GM18505 (cell line): Measurements from ENCODE around the gene OR5C1.
A peak's percentile ranks its signal among the peaks of the same experiment; 100 is the strongest.
"Not testable (repeated sequence)": the region's sequence is repeated elsewhere in the genome, so short reads cannot be mapped to it uniquely, and the experiment has no call there.

Experiments used
- ATAC-seq: cut with Tn5 transposase; IDR thresholded peaks from one replicate; pipeline ENCODE4 v1.9.1; 2021; ENCODE audit not compliant: unreplicated experiment
- POLR2A ChIP-seq: IDR thresholded peaks from 4 replicates; pipeline ENCODE4 v1.6.1; 2011; ENCODE audit warnings: borderline replicate concordance; ENCODE audit not compliant: insufficient read depth, insufficient read length; ENCODE audit errors: extremely low read depth

Gene OR5C1

GRCh38 chr9:122797316-122798063, 8.8 kb downstream of the OR5C1 start:
- TF ChIP-seq POLR2A = no peak
- ATAC-seq = no peak

DNA sequence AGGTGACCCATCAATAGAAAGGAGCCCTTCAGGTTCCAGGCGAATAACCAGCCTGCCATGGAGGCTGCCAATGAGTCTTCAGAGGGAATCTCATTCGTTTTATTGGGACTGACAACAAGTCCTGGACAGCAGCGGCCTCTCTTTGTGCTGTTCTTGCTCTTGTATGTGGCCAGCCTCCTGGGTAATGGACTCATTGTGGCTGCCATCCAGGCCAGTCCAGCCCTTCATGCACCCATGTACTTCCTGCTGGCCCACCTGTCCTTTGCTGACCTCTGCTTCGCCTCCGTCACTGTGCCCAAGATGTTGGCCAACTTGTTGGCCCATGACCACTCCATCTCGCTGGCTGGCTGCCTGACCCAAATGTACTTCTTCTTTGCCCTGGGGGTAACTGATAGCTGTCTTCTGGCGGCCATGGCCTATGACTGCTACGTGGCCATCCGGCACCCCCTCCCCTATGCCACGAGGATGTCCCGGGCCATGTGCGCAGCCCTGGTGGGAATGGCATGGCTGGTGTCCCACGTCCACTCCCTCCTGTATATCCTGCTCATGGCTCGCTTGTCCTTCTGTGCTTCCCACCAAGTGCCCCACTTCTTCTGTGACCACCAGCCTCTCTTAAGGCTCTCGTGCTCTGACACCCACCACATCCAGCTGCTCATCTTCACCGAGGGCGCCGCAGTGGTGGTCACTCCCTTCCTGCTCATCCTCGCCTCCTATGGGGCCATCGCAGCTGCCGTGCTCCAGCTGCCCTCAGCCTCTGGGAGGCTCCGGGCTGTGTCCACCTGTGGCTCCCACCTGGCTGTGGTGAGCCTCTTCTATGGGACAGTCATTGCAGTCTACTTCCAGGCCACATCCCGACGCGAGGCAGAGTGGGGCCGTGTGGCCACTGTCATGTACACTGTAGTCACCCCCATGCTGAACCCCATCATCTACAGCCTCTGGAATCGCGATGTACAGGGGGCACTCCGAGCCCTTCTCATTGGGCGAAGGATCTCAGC, 11.6 kb downstream of the OR5C1 start, which contains the start of gene OR1K1:
Gene OR1K1 (plus strand): TSS at position 58 of the 995 bp plus-strand sequence. CDS start 0 bp downstream, at position 58.
- TF ChIP-seq POLR2A = no peak
- no peak for ATAC-seq

DNA sequence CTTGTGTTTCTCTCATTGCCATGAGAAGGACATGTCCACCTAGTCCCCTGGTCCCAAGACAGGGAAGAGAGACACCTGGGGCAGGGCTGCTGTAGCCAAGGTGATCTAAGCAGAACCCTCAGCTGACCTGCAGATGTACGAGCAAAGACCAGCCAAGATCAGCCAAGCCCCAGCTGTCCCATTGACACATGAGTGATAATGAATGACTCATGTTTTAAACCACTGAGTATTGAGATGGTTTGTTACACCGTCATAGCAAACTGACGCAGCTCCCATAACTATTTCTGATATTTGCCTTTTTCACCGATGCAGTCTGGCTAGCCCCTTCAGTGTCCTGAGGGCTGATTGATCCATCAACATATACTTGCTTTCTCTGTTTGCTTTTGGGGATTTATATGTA, 17.9 kb downstream of the OR5C1 start:
- TF ChIP-seq POLR2A = no peak
- no peak for ATAC-seq

GRCh38 chr9:122807271-122807900, 18.7 kb downstream of the OR5C1 start:
- ATAC-seq = no peak
- TF ChIP-seq POLR2A = no peak

DNA sequence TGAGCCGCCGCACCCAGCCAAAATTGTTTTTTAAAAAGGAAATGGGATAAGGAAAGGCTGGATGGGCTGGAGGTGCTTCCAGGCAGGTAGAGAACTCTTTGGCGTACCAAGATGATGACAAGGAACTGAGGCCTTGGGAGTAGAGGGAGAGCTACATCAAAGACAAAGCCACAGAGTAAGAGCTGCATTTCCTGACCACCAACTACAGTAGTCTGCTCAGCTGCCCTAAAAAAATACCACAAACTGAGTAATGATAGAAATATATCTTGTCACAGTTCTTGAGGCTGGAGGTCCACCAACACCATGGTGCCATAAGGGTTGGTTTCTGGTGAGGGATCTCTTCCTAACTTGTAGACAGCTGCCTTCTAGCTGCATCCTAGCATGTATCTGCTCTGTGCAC, 19.4 kb downstream of the OR5C1 start:
- no peak for ATAC-seq
- TF ChIP-seq POLR2A = no peak

DNA sequence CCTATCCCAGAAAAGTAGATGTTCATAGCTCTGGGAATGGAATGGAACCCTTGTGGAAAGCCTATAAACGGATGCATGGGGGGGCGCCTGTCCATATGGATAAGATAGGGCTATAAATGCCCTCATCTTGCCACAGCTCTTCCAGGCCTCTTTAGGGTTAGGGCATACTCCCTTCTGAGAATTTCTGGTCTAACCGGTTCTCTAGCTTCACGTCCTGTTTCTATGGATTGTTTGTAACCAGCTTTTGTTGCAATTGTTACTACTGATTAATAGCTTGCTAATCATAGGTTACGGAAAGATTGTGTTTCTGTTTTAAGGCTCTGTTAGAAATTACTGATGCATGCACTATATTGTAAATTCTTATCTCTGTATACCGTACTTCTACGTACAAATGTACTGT, 20.5 kb downstream of the OR5C1 start:
- not testable (repeated sequence) for ATAC-seq

DNA sequence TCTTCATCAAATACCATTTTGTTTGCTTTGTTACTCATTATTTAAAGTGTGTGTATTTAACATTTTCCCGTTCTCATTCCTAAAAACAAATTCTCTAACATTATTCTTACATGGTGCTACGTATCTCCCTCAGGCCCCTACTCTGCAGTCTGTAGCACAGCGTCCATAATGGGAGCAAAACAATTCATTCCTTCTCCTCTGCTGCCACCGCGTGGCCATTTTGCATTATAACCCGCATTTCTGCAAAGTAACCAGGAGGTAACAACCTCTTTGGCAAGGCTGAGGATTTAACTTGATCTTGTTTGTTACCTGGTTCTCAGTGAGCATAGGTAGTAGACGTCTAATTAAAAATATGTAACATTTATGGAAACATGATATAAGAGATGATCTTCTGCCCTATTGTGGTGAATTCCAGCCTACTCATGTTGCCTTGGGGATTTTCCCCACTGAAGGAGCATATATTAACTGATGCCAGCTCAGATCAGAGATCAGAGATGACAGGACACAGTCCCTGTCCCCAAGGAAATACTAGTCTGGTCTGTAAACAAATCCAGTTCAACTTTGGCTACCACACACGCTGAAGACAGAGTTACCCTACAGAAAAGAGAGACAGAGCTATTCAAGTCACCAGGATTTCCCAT, 21.7 kb downstream of the OR5C1 start:
- TF ChIP-seq POLR2A = no peak
- peak; percentile 91 for ATAC-seq

DNA sequence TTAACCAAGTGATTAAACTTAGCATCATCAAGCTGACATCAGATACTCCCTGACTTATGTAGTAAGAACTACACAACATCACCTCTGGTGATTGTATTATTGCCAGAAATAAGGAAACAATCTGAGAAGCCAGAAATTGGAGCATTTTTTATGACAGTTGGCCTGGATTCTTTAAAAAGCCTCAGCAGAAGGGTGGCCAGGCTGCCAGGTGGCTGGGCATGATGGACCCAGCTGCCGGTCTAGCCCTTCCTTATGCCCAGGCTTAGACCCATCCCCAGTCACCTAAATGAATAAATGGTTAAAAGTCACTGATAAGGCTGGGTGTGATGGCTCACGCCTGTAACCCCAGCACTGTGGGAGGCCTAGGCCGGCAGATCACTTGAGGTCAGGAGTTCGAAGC, 24.0 kb downstream of the OR5C1 start:
- no peak for TF ChIP-seq POLR2A

GRCh38 chr9:122814545-122814944, 25.8 kb downstream of the OR5C1 start:
- ATAC-seq = no peak
- no peak for TF ChIP-seq POLR2A

More for the DNA sequence above, 24.0 kb downstream of the OR5C1 start:
- ATAC-seq = no peak

DNA sequence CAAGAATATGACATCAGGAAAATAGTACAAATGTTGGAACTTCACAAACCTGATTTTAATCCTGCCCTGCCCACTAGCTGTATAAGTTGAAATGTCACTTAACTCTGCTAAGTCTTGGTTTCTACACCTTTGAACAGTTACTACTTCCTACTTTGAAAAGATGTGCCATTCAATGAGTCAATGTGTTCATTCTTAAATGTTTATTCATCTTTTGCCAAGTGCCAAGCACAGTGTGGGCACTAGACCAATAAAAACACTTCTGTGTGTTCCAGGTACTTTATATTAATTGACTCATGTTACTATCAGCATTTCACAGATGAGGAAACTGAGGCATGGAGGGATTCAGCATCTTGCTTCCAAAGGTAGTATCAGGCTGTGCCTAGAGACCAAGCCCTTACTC, 26.8 kb downstream of the OR5C1 start:
- no peak for TF ChIP-seq POLR2A
- no peak for ATAC-seq

GRCh38 chr9:122816163-122816867, 27.6 kb downstream of the OR5C1 start:
- TF ChIP-seq POLR2A = no peak
- ATAC-seq = peak; percentile 69

- no peak for ATAC-seq
- no peak for TF ChIP-seq POLR2A
Observed at GRCh38 chr9:122819326-122819725, 30.6 kb downstream of the OR5C1 start.
